ENCODE data around the gene USP49. TPM values are rescaled to one million over a fixed set of nuclear protein-coding genes. Genes with fewer than 3 reads are reported as not detected.

Gene USP49
- polyA plus RNA-seq, 1 donor, result 6.9 TPM

- no peak for DNase-seq
Measured at GRCh38 chr6:41927253-41927652, 32.1 kb upstream of the USP49 start.

DNA sequence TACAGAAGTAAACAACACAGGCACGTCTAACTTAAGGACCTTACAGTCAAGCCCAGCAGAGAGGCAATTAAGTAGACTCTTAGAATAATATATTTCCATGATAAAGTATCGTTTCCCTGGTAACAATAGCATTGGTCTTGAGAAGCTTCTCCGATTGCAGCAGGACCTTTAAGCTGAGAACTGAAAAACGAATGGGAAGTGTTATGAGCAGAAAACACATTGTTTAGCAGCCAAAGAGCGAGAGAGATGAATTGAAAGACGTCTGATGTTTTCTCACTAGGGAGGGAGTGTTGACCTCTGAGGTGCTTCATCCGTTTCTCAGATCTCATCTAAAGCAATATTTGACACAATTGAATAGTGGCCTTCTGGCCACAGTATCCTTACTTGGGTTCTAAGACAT is 27.0 kb upstream of the USP49 start:
- DNase-seq, result no peak

- no peak for DNase-seq
Measured at GRCh38 chr6:41921712-41921998, 26.5 kb upstream of the USP49 start.

DNA sequence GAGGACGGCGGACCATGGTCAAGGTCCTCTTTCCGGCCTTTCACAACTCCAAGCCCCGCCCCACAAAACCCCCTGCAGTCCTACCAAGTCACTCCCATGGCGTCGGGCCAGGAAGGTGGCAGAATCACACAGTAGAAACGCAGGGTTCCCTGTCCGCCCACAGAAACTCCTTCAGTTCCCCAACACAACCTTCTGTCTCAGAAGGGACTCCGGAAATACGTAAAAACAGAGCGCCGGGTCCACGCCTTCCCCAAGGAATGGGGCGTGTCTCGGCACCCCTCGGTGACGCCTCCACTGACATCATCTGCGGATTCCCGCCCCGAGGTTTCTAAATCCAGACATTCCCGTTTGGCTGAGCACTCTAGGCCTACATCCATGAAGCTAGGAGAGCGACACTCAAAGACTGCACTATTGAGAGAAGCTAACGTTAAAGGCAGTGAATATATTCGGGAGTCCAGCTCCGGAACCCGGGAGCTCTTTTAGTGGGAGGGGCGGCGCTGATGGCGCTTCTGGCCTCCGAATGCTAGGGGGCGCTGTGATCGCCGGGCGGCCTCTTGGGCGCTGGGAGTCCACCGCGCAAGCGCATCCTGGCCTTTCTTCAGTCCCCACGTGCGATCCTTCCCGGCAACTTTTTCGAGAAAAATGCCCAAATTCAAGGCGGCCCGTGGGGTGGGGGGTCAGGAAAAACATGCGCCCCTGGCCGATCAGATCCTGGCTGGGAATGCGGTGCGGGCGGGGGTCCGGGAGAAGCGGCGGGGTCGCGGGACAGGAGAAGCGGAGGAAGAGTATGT is 25.9 kb upstream of the USP49 start, which contains the start of the genes BYSL and MED20:
Gene BYSL, plus strand, starts transcription at position 579 of the 791 bp plus-strand sequence. Its CDS starts 64 bp downstream, at position 643.
Gene MED20, minus strand, starts transcription at position 219 of the 791 bp plus-strand sequence. Its CDS starts 121 bp downstream, at position 98.
- peak; percentile 97 for DNase-seq

DNA sequence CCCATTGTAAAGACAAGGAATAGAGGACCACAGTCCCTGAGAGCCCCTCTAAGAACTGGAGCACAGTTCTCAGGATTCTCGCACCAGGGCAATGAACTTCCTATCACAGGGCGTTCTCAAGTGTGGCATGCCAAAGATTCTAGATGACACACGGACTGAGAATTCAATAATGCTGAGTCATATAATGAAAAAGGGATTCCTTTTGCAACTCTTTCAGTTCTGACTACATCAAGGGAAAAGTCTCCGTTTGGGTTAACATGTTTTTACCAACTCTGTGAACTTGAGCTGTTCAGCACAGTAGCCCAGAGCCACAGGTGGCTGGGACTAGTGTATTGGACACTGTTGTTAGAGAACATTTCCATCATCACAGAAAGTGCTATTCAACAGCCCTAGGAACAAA is 22.4 kb upstream of the USP49 start:
- DNase-seq, result no peak

GRCh38 chr6:41914869-41915530 is 19.8 kb upstream of the USP49 start:
- DNase-seq, result no peak

- no peak for DNase-seq
Measured at GRCh38 chr6:41914343-41914742, 19.2 kb upstream of the USP49 start.

GRCh38 chr6:41909727-41910126 is 14.6 kb upstream of the USP49 start:
- no peak for DNase-seq

DNA sequence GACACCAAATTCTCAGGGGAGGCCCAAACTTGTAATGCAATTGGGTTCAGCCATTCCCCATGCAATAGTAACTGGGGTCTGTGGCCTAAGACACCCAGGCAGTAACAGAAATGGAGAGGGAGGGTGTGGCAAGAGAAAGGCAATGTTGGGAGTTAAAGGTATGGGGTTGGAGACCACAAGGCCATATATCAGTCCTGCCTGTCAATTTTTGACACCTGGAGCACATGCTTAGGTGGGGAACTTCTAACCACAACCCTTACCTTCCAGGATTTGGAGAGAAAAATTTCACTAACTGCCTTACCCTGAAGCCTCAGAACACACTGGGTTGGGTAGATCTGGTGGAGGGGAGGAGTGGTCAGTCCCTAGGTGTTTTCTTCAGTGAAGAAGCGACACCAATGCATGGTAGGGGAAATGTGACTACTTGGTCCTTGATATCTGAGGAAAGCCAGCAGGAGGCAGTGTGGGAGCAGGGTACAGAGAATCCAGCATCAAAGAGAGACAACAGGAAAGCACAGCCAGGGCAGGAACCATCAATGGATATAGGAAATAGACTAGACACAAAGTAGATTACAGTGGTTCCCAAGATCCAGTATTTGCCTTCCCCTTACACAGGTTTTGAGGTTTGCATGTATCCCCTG is 6.8 kb upstream of the USP49 start:
- DNase-seq, result no peak

DNA sequence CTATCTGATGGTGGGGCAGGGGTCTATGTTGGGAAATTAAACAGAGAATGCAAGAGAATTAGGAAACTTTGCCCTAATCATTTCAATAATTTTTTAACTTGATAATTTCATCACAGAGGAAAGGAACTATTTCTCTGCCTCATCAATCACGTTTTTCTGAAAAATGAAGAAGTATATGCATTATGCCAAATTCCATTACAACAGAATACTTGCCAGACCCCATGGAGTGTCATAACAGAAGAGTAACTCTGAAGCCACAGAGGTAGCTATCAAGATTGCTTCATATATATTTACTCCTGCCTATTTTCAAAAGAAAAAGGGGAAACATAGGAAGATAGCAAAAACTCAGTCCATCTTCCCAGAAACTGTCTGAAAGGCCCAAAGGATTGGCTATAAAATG is 5.7 kb upstream of the USP49 start:
- DNase-seq, result no peak

- DNase-seq, result no peak
Measured at GRCh38 chr6:41896281-41896680, 1.1 kb upstream of the USP49 start.

DNA sequence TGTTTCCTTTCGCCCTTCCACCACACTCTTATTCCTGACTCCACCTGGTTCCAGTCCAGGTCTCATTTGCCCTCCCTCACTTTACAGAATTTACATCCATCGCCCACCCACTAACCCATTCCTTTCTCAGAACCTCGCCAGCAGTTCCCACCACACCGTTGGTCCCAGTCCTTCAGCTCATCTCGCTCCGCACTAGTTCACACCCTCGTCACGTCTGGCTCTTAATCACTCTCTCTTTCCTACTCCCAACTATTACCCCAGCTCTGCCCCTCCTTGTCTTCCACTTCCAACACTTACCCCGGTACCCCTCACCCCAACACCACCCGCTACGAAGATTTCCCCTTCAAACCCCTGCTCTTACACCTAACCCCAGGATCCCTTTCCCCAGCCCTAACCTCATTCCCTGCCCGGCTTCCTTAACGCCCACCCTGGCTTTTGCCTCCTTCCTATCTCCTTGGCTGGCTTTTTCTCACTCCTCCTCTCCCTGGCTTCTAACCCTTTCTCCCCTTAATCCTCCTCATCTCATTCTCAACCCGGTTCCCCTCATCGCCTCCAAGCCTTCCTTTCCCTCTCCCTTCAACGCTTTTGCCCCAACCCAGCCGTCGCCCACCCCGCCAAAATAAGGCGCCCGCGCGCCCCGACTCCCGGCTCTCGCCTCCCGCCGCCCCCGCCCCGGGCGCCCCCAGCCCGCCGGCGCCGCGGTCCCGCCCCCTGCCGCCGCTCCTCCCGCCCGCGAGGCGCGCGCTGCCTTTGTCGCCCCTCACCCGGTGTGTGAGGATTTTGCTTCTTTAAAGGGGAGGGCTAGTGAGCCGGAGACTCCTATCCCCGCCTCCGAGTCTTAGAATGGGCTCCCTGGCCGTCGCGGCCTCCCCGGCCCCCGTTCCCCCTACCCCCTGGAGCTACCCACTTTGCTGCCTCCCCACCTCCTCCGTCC is 542 bp downstream of the USP49 start:
- DNase-seq, result no peak

GRCh38 chr6:41892921-41893564 is 2.1 kb downstream of the USP49 start:
- DNase-seq, result no peak

GRCh38 chr6:41887331-41887751 is 7.8 kb downstream of the USP49 start:
- no peak for DNase-seq

GRCh38 chr6:41885930-41886329 is 9.2 kb downstream of the USP49 start:
- no peak for DNase-seq

GRCh38 chr6:41884957-41885356 is 10.2 kb downstream of the USP49 start:
- no peak for DNase-seq

DNA sequence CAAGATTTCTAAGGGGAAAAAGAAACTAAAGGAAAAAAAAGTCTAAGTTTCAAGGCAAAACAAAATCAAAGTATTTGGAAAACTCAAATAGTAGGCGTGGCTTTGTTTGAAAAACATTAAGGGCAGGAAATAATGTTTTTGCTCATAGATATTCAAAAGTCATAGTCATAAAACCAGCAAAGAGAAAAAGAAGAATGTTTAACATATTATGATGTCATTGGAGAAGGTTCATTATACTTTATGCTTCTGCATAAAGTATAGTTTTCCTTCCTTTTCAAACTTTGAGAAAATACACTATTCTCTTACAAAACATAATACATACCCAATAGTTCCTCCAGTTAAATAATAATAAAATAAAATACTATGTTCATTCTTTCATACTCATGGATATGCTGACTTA is 13.7 kb downstream of the USP49 start:
- DNase-seq, result no peak

DNA sequence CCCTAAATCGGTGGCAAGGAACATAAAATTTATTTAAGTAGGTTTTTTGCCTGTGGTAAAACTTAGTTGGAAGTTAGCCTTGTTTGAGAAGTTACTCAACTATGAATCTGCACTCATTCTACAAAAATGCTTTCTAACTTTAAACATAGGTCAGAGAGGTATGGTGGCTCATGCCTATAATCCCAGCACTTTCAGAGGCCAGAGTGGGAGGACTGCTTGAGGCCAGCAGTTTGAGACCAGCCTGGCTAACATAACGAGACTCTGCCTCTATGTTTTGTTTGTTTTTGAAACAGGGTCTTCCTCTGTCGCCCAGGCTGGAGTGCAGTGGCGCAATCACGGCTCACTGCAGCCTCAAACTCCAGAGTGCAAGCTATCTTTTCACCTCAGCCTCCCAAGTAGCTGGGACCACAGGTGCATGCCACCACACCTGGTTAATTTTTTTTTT is 16.2 kb downstream of the USP49 start:
- no peak for DNase-seq

- no peak for DNase-seq
Measured at GRCh38 chr6:41878246-41878645, 16.9 kb downstream of the USP49 start.

GRCh38 chr6:41877051-41877680 is 18.0 kb downstream of the USP49 start:
- DNase-seq, result no peak

GRCh38 chr6:41874741-41875140 is 20.4 kb downstream of the USP49 start:
- DNase-seq, result no peak

Data from hindlimb muscle (tissue), 1 donor.